ENCODE data around the gene RABGGTA. TPM values are rescaled to one million over a fixed set of nuclear protein-coding genes. Genes with fewer than 3 reads are reported as not detected.

The RABGGTA gene
- total RNA-seq, 3 donors from 2014 or later (not counting 1 experiment from before 2014, with no cell fraction given) = 72.9 to 95.1 (median 88.5) TPM

DNA sequence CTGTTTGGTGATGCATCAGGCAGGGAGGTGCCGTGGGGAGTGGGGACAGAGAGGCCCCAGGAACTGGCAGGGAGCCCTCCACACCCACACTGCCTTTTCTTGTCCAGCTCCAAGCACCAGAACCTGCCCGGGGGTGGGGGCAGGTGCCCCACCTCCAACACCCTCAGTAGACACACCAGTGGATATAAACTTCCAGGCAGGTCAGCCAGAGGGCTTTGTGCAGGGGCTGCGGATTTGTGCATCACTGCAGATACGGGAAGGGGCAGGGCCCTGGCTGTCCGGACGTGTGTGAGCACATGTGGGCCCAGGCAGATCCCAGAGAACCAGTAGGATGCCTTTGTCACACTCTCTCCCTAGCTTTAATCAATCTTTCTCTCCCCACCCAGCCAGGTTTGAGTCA, 7.1 kb downstream of the RABGGTA start:
- WGBS (ENCODE audit: insufficient coverage) = 96% methylated on average over 6 of the region's 6 CpGs
- Mint-ChIP-seq H3K4me3 (no peak overlapping the region), H3K36me3 (peaks cover 11% of the 10 kb centered on the region), H3K27me3 (ENCODE audit: low read depth in 2 of 2) (no peaks in the 10 kb centered on the region), H3K27ac (no peak overlapping the region), H3K9me3 (no peaks in the 10 kb centered on the region), H3K4me1 (peaks cover 0 to 6% of the 10 kb centered on the region in 2 donors)
- TF ChIP-seq, protein P1, sequence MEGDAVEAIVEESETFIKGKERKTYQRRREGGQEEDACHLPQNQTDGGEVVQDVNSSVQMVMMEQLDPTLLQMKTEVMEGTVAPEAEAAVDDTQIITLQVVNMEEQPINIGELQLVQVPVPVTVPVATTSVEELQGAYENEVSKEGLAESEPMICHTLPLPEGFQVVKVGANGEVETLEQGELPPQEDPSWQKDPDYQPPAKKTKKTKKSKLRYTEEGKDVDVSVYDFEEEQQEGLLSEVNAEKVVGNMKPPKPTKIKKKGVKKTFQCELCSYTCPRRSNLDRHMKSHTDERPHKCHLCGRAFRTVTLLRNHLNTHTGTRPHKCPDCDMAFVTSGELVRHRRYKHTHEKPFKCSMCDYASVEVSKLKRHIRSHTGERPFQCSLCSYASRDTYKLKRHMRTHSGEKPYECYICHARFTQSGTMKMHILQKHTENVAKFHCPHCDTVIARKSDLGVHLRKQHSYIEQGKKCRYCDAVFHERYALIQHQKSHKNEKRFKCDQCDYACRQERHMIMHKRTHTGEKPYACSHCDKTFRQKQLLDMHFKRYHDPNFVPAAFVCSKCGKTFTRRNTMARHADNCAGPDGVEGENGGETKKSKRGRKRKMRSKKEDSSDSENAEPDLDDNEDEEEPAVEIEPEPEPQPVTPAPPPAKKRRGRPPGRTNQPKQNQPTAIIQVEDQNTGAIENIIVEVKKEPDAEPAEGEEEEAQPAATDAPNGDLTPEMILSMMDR (IDR thresholded peaks at IDR 0.05) = no peak
- Histone ChIP-seq H3K9me3 (ENCODE audit: control insufficient read depth, insufficient read depth, low read length) (no peaks in the 10 kb centered on the region), H3K4me1 (ENCODE audit: control insufficient read depth, insufficient read depth, low read length) (no peaks in the 10 kb centered on the region), H3K27me3 (ENCODE audit: control insufficient read depth, insufficient read depth, low read length) (no peaks in the 10 kb centered on the region), H3K36me3 (ENCODE audit: control insufficient read depth, insufficient read depth, low read length) (peaks cover 29% of the 10 kb centered on the region), H3K27ac (ENCODE audit: low read length) (no peak overlapping the region), H3K4me3 (ENCODE audit: low read length) (no peak overlapping the region)
- DNase-seq = no peak
- no peak for ATAC-seq
- intact Hi-C loops (cut with micrococcal nuclease) = no loop called here

DNA sequence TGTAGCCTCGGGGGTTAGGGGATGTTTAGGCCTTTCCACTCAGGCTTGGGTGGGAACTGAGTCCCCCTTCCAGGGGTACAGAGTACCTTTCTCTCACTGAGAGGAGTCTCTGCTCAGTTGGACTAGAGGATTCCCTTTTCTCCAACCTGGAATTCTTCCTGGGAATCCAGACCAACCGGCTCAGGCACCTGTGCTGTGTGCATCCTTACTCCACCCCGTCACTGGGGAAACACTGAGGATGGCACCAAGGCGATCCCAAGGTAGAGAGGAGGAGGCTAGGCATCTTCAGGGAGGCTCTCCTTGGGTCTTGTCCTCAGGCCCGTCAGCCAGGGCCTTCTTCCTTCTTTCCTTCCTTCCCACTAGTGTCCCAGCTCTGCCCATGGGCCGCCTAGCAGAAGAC, 7.5 kb downstream of the RABGGTA start:
- H3K4me1 ChIP-seq (ENCODE audit: control insufficient read depth, insufficient read depth, low read length) = no peaks in the 10 kb centered on the region
- H3K9me3 ChIP-seq (ENCODE audit: control insufficient read depth, insufficient read depth, low read length) = no peaks in the 10 kb centered on the region
- WGBS (ENCODE audit: insufficient coverage) = 93% methylated on average over 6 of the region's 6 CpGs
- Mint-ChIP-seq H3K27ac (no peak overlapping the region), H3K9me3 (no peaks in the 10 kb centered on the region), H3K36me3 (peaks cover 11% of the 10 kb centered on the region), H3K27me3 (ENCODE audit: low read depth in 2 of 2) (no peaks in the 10 kb centered on the region), H3K4me3 (no peak overlapping the region), H3K4me1 (peaks cover 0 to 6% of the 10 kb centered on the region in 2 donors)
- DNase-seq = no peak
- no peak overlapping the region for H3K4me3 ChIP-seq (ENCODE audit: low read length)
- ATAC-seq = no peak
- H3K27me3 ChIP-seq (ENCODE audit: control insufficient read depth, insufficient read depth, low read length) = no peaks in the 10 kb centered on the region
- TF ChIP-seq, protein P1 (IDR thresholded peaks at IDR 0.05) = no peak
- no peak overlapping the region for H3K27ac ChIP-seq (ENCODE audit: low read length)
- intact Hi-C loops (cut with micrococcal nuclease) = no loop called here
- peaks cover 26% of the 10 kb centered on the region for H3K36me3 ChIP-seq (ENCODE audit: control insufficient read depth, insufficient read depth, low read length)

DNA sequence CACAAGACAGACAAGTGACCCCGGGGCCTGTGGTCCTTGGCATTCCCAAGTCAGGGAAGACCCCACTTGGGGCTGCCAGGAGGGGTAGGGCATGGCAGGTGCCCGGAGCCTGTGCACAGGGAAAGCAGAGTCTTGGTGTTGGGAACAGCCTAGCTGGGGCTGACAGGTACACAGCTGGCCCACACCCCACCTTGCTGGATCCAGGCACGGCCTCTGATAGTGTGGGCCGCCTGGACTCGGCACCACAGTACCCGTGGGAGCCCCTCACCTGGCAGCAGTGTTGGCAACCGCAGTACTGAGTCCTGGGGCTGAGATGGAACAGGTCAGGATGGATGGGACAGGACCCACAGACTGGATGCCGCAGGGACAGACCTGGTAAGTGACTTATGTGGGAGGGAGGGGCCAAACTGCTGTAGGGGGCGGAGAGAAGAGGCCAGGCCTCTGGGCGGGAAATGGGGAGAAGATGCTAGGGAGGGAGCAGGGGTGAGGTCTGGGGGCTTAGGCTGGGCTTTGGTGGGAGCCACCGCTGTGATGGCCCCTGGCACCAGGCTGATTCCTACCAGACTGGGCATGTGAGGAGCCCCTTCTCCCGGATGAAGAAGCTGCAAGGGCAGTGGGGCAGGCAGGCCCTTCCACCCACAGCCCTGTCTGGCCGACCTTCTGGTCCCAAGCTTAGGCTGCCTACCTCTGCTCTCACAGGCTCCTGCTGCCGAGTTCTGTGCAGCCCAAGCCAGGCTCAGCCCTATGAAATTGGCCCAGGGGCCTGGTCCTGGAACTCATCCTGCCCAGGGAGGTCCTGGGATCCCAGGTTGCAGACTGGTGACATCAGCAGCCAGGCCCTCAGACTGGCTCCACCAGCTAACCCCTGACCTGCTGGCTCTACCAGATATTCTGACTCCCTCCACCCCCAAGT, 8.3 kb downstream of the RABGGTA start, which contains the start of gene TGM1:
Gene TGM1 (minus strand): TSS at position 357 of the 913 bp plus-strand sequence. CDS start 825 bp downstream, outside the sequence.
- Histone ChIP-seq H3K4me3 (ENCODE audit: low read length) (no peak within 1 kb of the TSS), H3K9me3 (ENCODE audit: control insufficient read depth, insufficient read depth, low read length) (no peaks in the 10 kb centered on the region), H3K4me1 (ENCODE audit: control insufficient read depth, insufficient read depth, low read length) (no peaks in the 10 kb centered on the region), H3K36me3 (ENCODE audit: control insufficient read depth, insufficient read depth, low read length) (peaks cover 29% of the 10 kb centered on the region), H3K27ac (ENCODE audit: low read length) (no peak within 1 kb of the TSS), H3K27me3 (ENCODE audit: control insufficient read depth, insufficient read depth, low read length) (no peaks in the 10 kb centered on the region)
- H3K4me3 Mint-ChIP-seq = no peak within 1 kb of the TSS
- TF ChIP-seq, protein P1 (IDR thresholded peaks at IDR 0.05) = no peak
- ATAC-seq (no peak), DNase-seq (no peak)
- peaks cover 11% of the 10 kb centered on the region for H3K36me3 Mint-ChIP-seq
- intact Hi-C loops (cut with micrococcal nuclease) = no loop called here
- peaks cover 0 to 6% of the 10 kb centered on the region in 2 donors for H3K4me1 Mint-ChIP-seq
- 94% methylated on average over 14 of the region's 14 CpGs for WGBS (ENCODE audit: insufficient coverage)
- no peaks in the 10 kb centered on the region for H3K9me3 Mint-ChIP-seq
- no peak within 1 kb of the TSS for H3K27ac Mint-ChIP-seq
- H3K27me3 Mint-ChIP-seq (ENCODE audit: low read depth in 2 of 2) = no peaks in the 10 kb centered on the region
